Measurements from ENCODE around the gene CCDC85C.

The CCDC85C gene

DNA sequence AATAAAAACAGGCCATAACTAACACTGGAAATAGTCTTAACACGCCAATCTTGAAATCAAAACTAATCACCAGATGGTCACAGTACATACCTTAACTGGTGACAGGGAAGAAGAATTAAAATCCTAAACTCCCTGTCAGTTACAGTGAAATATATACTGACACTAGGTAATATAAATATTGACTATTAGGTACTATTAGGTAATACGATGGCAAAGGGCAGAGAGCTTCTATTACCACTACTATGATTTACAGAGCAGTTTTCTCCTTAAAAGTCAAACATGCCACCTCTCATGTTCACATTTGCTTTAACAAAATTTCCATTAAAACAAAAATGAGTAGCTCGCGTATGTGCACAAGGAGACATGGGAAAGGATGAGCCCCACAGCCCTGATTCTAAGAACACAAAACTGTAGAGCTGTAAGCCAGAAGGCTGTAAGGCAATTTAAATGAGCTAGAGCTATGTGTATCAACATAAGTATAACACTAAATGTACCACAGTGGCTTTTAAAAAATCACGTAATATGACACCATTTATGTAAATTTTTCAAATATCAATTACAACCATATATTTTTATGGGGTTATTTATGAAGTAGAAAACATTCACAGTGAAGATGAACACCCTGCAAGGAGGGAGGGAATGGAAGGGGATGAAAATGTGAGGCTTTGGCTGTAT, 142.5 kb downstream of the CCDC85C start:
- no peaks in the 10 kb centered on the region for H4K20me1 ChIP-seq (ENCODE audit: insufficient read depth, low read length)
- peaks cover 5% of the 10 kb centered on the region for H3K79me2 ChIP-seq (ENCODE audit: low read length)
- H3K4me1 ChIP-seq (ENCODE audit: low read length), result no peaks in the 10 kb centered on the region
- H2AFZ ChIP-seq (ENCODE audit: low read depth, low read length), result no peak overlapping the region
- TF ChIP-seq, protein P1, sequence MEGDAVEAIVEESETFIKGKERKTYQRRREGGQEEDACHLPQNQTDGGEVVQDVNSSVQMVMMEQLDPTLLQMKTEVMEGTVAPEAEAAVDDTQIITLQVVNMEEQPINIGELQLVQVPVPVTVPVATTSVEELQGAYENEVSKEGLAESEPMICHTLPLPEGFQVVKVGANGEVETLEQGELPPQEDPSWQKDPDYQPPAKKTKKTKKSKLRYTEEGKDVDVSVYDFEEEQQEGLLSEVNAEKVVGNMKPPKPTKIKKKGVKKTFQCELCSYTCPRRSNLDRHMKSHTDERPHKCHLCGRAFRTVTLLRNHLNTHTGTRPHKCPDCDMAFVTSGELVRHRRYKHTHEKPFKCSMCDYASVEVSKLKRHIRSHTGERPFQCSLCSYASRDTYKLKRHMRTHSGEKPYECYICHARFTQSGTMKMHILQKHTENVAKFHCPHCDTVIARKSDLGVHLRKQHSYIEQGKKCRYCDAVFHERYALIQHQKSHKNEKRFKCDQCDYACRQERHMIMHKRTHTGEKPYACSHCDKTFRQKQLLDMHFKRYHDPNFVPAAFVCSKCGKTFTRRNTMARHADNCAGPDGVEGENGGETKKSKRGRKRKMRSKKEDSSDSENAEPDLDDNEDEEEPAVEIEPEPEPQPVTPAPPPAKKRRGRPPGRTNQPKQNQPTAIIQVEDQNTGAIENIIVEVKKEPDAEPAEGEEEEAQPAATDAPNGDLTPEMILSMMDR (IDR thresholded peaks at IDR 0.05; ENCODE audit: low read depth, low read length), result no peak
- no peak for TF ChIP-seq EZH2phosphoT487 (IDR thresholded peaks at IDR 0.05; ENCODE audit: low read depth)
- H3K4me3 ChIP-seq (ENCODE audit: low read length), result no peak overlapping the region
- peaks cover 28% of the 10 kb centered on the region for H3K36me3 ChIP-seq (replicated peaks; ENCODE audit: low read depth, low read length)
- no peak overlapping the region for H3K9ac ChIP-seq (ENCODE audit: low read length)
- H3K4me2 ChIP-seq (ENCODE audit: low read length), result no peak overlapping the region
- no peaks in the 10 kb centered on the region for H3K9me3 ChIP-seq (ENCODE audit: insufficient read depth, low read length)
- H3K27ac ChIP-seq (ENCODE audit: low read length), result no peak overlapping the region
- no peaks in the 10 kb centered on the region for H3K27me3 ChIP-seq (ENCODE audit: low read depth, low read length)

DNA sequence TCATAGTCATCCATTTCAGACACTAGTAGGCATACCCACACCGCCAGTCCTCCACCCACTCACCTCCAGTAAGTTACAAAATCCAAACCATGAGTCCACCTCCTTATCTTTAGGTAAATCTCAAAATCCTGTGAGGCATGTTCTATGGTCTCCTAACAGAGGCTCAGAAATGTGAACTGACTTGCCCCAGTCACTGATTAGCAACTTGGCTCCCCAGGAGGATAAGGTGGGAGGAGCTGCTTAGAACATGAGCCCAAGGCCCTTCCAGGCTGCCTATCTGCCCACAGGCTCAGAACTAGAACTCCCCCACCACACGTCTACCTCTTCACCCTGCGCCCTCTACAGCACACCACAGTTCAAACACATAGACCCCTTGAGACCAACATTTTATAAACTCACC, 143.2 kb downstream of the CCDC85C start:
- no peak overlapping the region for H3K9ac ChIP-seq (ENCODE audit: low read length)
- TF ChIP-seq, protein P1 (IDR thresholded peaks at IDR 0.05; ENCODE audit: low read depth, low read length), result no peak
- TF ChIP-seq EZH2phosphoT487 (IDR thresholded peaks at IDR 0.05; ENCODE audit: low read depth), result no peak
- no peaks in the 10 kb centered on the region for H3K4me1 ChIP-seq (ENCODE audit: low read length)
- no peak overlapping the region for H3K27ac ChIP-seq (ENCODE audit: low read length)
- no peak overlapping the region for H3K4me2 ChIP-seq (ENCODE audit: low read length)
- H3K9me3 ChIP-seq (ENCODE audit: insufficient read depth, low read length), result no peaks in the 10 kb centered on the region
- peaks cover 33% of the 10 kb centered on the region for H3K36me3 ChIP-seq (replicated peaks; ENCODE audit: low read depth, low read length)
- H3K27me3 ChIP-seq (ENCODE audit: low read depth, low read length), result no peaks in the 10 kb centered on the region
- H3K4me3 ChIP-seq (ENCODE audit: low read length), result no peak overlapping the region
- H3K79me2 ChIP-seq (ENCODE audit: low read length), result no peaks in the 10 kb centered on the region
- H4K20me1 ChIP-seq (ENCODE audit: insufficient read depth, low read length), result no peaks in the 10 kb centered on the region
- no peak overlapping the region for H2AFZ ChIP-seq (ENCODE audit: low read depth, low read length)

DNA sequence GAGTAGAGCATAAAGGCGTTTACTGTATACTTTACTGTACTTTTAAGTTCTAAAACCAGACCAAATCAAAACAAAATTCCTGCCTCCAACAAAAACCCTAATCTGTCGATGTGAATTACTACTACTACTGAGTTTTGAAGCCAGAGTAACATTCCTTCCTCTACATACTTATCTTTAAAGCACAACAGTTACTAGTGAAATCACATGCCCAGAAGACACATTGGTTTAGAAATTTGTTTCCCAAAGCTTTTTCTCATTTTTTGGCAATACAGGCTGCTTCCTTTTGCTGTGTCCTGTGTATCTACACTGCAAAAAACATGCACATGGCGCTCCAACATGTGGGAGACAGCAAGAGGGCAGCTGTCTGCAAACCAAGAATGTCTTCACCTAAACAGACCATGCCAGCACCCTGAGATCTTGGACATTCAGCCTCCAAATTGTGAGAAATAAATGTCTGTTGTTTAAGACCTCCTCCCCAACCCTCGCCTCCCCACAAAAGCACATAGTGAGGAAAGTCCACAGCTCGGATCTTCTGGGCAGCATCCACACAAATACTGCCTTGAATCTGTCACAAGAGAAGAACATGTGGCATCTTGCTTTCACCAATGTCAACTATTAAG, 144.4 kb downstream of the CCDC85C start:
- Histone ChIP-seq H3K9me3 (ENCODE audit: insufficient read depth, low read length) (no peaks in the 10 kb centered on the region), H3K79me2 (ENCODE audit: low read length) (no peaks in the 10 kb centered on the region), H4K20me1 (ENCODE audit: insufficient read depth, low read length) (no peaks in the 10 kb centered on the region), H3K4me2 (ENCODE audit: low read length) (no peak overlapping the region), H2AFZ (ENCODE audit: low read depth, low read length) (no peak overlapping the region), H3K4me3 (ENCODE audit: low read length) (no peak overlapping the region), H3K9ac (ENCODE audit: low read length) (no peak overlapping the region), H3K27ac (ENCODE audit: low read length) (no peak overlapping the region), H3K4me1 (ENCODE audit: low read length) (no peaks in the 10 kb centered on the region), H3K36me3 (replicated peaks; ENCODE audit: low read depth, low read length) (peaks cover 39% of the 10 kb centered on the region), H3K27me3 (ENCODE audit: low read depth, low read length) (no peaks in the 10 kb centered on the region)
- no peak for TF ChIP-seq EZH2phosphoT487 (IDR thresholded peaks at IDR 0.05; ENCODE audit: low read depth)
- TF ChIP-seq, protein P1 (IDR thresholded peaks at IDR 0.05; ENCODE audit: low read depth, low read length), result no peak

DNA sequence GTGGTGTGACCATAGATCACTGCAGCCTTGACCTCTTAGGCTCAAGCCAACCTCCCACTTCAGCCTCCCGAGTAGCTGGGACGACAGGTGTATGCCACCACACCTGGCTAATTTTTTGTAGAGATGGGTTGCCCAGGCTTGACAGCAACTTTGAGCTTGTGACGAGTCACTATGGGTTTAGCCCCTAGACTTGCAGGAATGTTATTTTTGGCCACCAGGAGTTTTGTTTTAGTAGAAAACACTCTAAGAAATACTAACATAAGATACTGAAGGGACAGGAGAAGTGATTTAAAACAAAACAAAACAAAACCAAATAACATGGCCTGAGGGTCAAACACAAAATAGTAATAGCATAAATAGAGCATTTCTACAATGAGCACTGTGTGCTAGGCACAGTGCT, 149.8 kb downstream of the CCDC85C start:
- no peak overlapping the region for H3K9ac ChIP-seq (ENCODE audit: low read length)
- no peak overlapping the region for H3K4me3 ChIP-seq (ENCODE audit: low read length)
- no peak overlapping the region for H3K27ac ChIP-seq (ENCODE audit: low read length)
- TF ChIP-seq EZH2phosphoT487 (IDR thresholded peaks at IDR 0.05; ENCODE audit: low read depth), result no peak
- TF ChIP-seq, protein P1 (IDR thresholded peaks at IDR 0.05; ENCODE audit: low read depth, low read length), result no peak
- no peak overlapping the region for H2AFZ ChIP-seq (ENCODE audit: low read depth, low read length)
- H3K4me1 ChIP-seq (ENCODE audit: low read length), result no peaks in the 10 kb centered on the region
- no peaks in the 10 kb centered on the region for H3K79me2 ChIP-seq (ENCODE audit: low read length)
- H3K27me3 ChIP-seq (ENCODE audit: low read depth, low read length), result no peaks in the 10 kb centered on the region
- H3K9me3 ChIP-seq (ENCODE audit: insufficient read depth, low read length), result no peaks in the 10 kb centered on the region
- peaks cover 3% of the 10 kb centered on the region; the same call in 1 of the 2 replicates for H4K20me1 ChIP-seq (ENCODE audit: insufficient read depth, low read length)
- H3K4me2 ChIP-seq (ENCODE audit: low read length), result no peak overlapping the region
- peaks cover 24% of the 10 kb centered on the region for H3K36me3 ChIP-seq (replicated peaks; ENCODE audit: low read depth, low read length)
